HPDE6-E6E7 (cell line): ENCODE measurements around the gene C21orf58.

ENCODE experiments used
- DNase-seq: peaks from one replicate; pipeline ENCODE4 v3.0.0; 2011; ENCODE audit warnings: missing footprints; ENCODE audit errors: extremely low spot score

Gene C21orf58

GRCh38 chr21:46295996-46296752 is 27.5 kb downstream of the C21orf58 start:
- no peak for DNase-seq

DNA sequence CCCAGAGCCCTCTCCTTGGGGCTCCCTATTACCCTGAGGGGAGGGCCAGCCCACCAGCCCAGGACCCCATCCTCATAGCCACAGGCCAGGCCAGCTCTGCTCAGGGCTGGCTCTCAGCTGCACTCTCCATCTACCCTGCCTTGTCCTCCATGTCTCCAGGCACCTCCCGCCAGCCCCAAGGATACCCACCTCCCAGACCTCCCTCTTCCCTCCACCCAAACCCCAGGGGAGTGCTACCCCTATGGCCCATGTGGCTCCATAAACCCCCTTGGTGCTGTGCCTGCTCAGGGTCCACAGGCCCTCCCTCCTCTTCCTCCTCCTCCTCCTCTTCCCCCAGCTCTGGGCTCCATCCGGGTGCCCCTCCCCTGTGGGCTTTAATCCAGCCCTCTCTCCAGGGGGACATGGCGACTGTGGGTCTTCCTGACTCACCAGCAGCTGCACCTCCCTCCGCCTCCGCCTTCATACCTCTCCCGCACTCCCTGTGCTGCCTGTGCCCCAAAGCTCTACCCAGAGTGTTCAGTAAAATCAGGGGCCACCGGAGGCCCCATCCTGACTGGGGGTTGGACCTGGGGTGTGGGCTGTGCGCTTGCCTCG is 28.4 kb downstream of the C21orf58 start:
- no peak for DNase-seq

DNA sequence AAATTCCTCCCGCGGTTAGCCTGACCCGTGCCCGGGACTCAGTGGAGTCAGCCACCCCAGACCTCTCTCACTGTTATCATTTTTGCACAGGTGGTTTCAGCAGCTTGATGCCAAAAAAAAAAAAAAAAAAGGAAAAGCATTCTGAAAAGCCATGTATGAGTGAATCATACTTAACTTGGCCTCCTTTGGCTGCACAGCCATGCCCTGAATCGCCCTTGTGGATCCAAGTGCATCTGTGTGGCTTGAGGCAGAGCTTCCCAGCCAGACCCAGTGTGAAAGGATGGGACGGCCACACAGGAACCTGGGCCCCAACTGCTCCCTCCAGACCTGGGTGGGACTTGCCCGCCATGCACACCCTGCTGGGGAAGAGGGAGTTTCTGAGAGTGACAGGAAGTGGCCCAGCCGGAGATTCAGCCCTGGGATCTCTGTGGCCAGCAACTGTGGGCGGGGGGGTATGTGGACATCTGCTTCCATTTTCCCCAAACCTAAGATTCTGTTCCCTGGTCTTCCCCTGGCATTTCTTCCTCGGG is 29.0 kb downstream of the C21orf58 start:
- no peak for DNase-seq

DNA sequence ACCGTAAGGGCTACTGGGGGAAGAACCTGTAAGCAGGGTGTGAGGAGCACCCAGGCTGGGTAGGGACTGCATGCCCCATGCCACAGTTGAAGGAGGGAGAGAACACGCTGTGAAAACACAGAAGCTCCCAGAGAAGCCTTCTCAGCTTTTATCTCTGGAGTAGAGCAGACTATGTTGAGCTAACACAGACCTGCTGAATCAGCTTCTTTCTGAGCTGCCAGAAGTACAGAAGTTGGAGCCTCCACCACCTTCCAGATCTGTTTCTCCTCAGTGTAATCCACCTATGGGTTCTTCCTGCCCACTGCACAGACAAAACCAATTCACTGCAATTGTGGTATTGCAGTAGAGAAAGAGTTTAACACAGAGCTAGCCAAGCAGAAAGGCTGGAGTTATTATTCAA is 32.1 kb downstream of the C21orf58 start:
- DNase-seq, result no peak

- DNase-seq, result no peak
Observed at GRCh38 chr21:46289655-46290179, 34.0 kb downstream of the C21orf58 start.

DNA sequence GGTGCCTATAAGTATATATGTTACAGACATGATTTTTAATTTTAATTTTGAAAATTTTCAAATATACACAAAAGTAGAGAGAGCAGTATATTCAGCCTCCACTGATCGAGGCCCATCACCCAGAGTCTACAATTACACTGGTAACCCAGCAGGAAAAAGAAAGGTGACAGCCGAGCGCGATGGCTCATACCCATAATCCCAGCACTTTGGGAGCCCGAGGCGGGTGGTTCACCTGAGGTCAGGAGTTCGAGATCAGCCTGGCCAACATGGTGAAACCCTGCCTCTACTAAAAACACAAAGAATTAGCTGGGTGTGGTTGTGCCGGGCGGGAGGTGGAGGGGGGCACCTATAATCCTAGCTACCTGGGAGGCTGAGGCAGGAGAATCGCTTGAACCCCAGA is 36.1 kb downstream of the C21orf58 start:
- DNase-seq, result no peak

DNA sequence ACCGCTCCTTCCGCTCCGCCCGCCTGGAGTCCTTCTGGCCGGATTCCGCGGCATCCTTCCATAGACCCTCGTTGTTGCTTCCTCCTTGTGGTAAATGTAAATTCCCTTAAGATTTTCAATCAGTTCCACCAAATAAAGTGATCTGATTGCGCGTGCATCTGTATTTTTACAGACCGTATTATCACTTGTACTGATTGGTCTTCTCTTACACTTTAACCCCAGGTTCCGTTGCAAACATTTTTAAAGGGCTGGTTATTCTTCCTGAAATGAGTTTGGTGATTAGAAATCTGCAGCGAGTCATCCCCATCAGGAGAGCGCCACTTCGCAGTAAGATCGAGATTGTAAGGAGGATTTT is 37.0 kb downstream of the C21orf58 start:
- no peak for DNase-seq

DNA sequence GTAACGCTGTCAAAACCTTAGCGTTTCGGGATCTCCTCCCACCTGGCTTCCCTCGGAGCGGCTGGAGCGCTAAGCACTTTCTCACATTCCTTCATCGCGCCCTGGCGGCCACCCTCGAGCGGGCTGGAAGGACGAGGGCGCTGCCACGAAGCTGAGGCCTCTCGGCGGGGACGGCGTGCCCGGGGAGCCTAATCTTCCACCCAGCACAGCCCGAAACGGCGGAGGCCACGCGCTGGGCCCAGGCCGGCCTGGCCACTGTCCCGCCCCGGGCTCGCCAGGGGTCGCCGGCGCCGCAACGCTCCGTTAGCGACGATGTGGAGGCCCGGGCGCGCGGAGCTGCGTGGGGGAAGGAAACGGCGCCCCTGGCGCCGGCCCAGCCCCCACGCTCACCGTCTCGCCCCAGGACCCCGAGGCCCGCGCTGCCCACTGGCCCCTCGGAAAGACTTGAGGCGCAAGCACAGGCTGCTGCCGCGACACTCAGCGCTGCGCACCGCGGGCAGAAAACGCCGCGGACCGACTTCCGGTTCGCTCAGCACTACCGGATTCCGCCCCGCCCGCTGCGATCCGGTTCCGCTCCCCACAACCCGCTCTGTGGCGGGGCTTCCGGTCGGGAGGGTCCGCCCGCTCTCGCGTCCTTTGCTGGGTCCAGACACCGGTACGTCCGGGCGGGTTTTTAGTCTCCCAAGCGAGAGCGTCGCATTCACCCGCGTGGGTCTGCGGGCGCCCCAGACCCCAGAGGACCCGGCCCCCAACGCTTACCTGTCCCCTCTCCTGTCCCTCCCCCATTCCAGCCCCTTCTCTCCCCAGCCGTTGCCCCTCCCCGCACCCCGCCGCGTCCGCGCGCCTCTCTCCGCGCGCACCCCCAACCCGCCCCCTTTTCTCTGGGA is 37.7 kb downstream of the C21orf58 start, which contains the start of gene YBEY:
YBEY (plus strand) TSS at position 582 of the 887 bp plus-strand sequence. CDS start 572 bp downstream, outside the sequence.
- DNase-seq, result peak; percentile 89

DNA sequence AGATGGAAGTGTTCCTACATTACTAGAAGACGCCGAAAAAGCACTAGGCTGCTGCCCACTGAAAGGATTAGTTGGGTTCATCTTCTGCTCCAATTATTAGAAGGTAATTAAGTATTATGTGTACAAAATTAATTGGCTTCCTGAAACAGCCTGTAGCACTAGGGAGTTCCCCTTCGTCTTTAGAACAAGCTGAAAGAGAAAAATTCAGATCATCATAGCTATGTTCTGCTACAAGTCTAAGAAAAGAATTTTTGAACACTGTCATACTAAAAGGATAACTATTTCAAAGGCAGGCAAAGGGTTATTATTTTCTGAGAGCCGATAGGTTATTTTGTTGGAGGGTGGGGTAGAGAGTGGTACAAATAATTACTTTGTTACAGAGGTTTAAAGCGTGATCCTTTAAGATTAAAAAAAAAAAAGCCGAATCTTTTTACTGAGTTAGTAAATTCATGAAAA is 38.4 kb downstream of the C21orf58 start, which contains the start of gene MCM3AP:
MCM3AP (minus strand) TSS at position 406 of the 456 bp plus-strand sequence; CDS start at position 81, 325 bp downstream.
- DNase-seq, result no peak

DNA sequence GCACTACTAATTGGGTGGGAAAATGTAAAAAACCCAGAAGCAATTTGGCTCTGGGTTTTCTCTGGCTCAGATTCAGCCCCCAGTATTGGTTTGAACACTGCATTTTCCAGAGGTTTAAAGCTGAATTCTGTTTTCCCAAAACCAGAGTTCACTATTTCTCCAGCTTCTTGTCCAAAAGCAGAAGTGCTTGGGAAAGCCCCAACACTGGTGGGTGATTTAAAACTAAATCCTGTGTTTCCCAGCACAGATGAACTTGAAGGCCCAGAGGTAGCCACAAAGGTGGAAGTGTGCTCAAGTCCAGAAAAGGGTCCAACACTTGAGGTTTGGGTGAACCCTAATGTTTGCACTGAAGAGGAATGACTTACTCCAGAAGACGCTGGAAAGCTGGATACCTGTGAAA is 38.9 kb downstream of the C21orf58 start:
- DNase-seq, result no peak

- no peak for DNase-seq
Observed at GRCh38 chr21:46284077-46284644, 39.5 kb downstream of the C21orf58 start.

DNA sequence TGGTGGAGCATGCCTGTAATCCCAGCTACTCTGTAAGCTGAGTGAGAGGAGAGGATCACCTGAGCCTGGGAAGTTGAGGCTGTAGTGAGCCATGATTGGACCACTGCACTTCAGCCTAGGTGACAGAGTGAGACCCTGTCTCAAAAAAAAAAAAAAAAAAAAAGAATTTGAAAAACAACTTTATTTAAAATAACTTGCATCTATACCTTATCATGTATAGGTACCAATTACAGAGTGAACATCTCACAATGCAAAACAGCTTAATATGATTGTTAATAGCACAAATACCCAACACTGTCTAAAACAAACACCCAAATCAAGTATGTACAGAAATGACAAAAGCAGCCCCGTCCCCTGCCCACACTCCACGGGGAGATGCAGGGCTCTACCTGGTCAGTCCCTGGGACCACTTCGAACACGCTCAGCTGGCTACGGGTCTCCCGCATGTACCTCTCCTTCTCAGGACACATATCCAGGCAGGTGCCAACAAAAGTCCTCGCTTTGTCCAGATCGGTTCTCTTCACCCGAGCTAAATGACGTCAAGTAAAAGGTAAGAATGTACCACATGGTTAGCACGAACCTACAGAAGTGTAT is 48.8 kb downstream of the C21orf58 start:
- no peak for DNase-seq

- no peak for DNase-seq
Observed at GRCh38 chr21:46273341-46273740, 50.3 kb downstream of the C21orf58 start.

DNA sequence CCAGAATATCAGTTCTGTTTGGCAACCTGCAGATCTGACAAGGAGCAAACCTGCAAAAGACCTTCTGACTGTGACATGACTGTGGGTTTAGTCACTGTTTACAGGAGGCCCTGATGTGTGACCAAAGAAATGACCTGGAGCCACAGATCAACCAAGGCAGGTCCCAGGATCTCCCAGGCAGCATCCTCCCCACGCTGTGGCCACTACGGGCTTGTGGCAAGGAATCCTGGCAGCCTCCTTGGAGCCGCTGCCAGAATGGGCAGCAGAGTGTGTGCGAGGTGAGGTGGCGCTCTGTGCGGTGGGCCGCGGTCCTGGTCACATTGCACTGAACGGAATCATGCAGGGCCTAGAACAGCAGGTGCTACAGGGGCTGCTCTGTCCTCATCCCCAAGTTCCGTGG is 54.2 kb downstream of the C21orf58 start:
- no peak for DNase-seq

DNA sequence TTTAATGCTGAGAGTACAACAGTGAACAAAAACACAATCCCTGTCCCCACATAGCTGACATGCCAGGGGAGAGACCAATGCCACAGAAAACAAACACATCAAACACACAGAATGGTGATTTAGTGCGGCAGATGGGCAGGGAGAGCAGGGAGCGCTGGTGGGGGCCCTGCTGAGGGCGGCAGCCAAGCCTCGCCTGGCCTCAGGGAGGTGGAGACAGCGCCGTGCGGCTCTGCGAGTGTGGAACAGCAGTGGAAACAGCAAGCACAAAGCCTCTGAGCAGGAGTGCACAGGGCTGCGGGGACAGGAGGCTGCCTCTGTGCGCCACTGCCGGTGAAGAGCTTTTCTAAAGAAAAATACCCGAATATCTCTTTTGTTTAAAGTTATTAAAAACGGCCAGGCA is 55.3 kb downstream of the C21orf58 start:
- DNase-seq, result no peak

- no peak for DNase-seq
Observed at GRCh38 chr21:46266946-46267345, 56.7 kb downstream of the C21orf58 start.

GRCh38 chr21:46265736-46266525 is 57.7 kb downstream of the C21orf58 start:
- DNase-seq, result no peak

GRCh38 chr21:46264690-46265144 is 59.0 kb downstream of the C21orf58 start:
- DNase-seq, result no peak

DNA sequence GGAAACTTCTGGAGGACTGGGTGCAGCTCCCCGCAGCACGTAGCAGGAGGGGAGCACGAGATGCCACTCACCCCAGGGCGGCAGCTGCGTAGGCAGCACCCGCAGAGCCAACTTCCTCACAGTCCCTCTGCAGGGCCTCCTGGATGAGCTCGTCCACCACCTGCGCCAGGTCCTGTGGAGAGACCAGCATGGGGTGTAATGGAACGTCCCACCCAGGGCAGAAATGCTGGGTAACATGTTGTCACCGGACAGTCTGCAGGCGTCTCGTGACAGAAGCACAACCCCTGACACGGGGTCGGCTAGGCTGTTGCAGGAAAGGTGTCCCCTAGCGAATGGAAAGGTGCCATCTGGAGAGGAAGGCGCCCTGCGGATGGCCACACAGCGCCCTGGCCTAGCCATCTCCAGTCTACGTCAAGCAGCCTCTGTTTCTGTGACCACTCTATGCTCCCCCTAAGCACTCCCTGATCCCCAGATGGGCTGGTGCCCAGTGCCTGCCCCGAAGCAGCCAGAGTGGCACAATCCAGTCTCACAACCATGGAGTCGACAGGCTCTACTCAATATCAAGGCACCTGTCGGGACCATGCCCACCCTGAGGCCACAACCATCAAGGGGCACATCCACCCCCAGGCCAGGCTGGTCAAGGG is 59.5 kb downstream of the C21orf58 start:
- DNase-seq, result no peak
